ENCODE measurements around the gene KSR2. TPM values are rescaled to one million over a fixed set of nuclear protein-coding genes. Genes with fewer than 3 reads are reported as not detected.

Gene KSR2
- total RNA-seq, 2 experiments from 2014 or later, result 0.03 to 0.15 TPM

DNA sequence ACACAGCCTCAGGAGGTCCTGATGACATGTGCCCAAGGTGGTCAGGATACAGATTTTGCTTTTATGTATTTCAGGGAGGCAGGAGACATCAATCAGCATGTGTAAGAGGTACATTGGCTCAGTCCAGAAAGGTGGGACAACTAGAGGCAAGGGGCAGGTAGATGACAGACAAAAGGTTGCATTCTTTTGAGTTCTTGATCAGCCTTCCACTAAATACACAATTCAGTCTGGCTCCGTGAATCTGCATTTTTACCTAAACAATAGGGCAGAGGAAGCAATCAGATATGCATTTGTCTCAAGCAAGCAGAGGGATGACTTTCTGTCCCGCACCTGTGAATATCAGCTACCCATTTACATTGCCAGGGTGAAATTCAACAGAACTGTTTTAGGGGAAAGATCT lies 178.6 kb downstream of the KSR2 start:
- ChIA-PET CTCF (ENCODE audit: unreplicated experiment) (no interaction called here), POLR2A (no interaction called here)
- TF ChIP-seq EZH2phosphoT487 (IDR thresholded peaks at IDR 0.05; ENCODE audit: borderline replicate concordance, low read depth, low read length) (no peak), CTCF (conservative IDR thresholded peaks at IDR 0.05; ENCODE audit: low read length) (no peak)
- Histone ChIP-seq H3K9me2 (ENCODE audit: insufficient read depth, low read length) (no peaks in the 10 kb centered on the region), H3K4me2 (ENCODE audit: low read length) (no peak overlapping the region), H3K4me3 (ENCODE audit: low read depth, low read length, poor library complexity, severe bottlenecking) (no peak overlapping the region), H3K4me1 (ENCODE audit: insufficient read depth, low read length, poor library complexity, severe bottlenecking) (no peaks in the 10 kb centered on the region), H3K27ac (ENCODE audit: low read depth, low read length, poor library complexity, severe bottlenecking) (no peak overlapping the region), H2AFZ (ENCODE audit: low read length) (no peak overlapping the region), H4K20me1 (ENCODE audit: insufficient read depth, low read length) (no peaks in the 10 kb centered on the region), H3K36me3 (ENCODE audit: insufficient read depth, low read length) (no peaks in the 10 kb centered on the region), H3K9me3 (ENCODE audit: low read length) (no peaks in the 10 kb centered on the region; the same call in 1 of the 2 replicates), H3K79me2 (ENCODE audit: insufficient read depth, low read depth, low read length) (no peaks in the 10 kb centered on the region)
- DNase-seq (ENCODE audit: low spot score), result no peak
- intact Hi-C loops (cut with micrococcal nuclease; ENCODE audit: unreplicated experiment), result no loop called here
- no TSS peak for BruUV-seq (replicated peaks)

DNA sequence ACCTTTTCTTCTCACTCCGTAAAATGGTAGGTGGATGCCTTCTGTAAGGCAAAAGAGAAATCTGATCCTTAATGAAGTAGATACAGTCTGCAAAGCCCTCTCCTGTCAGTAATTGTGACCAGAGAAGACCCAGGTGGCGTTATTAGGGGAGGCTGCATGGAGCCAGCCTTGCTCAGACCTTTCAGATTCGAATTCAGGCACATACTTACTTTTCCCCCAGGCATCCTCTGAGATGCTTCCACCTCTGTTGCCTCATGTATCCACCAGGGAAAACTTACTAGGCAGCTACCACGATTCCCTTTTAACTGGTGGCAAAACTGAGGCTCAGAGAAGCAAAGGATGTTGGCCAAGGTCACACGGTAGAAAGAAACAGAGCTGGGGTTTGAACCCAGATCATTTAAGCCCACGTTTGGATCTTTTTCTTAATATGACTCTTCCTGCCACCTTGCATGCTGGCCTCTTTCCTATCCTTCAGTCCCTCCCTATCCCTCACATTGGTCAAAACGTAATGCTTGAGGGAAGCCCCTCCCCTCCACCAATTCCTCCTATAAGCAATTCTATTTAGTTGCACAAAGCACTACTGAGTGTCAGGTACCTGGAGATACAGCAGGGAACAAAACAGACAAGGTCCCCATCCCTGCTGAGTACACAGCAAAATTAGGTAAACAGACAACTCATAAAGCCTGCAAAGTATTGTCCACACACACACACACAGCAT lies 179.4 kb downstream of the KSR2 start:
- no peak for TF ChIP-seq CTCF (conservative IDR thresholded peaks at IDR 0.05; ENCODE audit: low read length)
- TF ChIP-seq EZH2phosphoT487 (IDR thresholded peaks at IDR 0.05; ENCODE audit: borderline replicate concordance, low read depth, low read length), result no peak
- intact Hi-C loops (cut with micrococcal nuclease; ENCODE audit: unreplicated experiment), result no loop called here
- no peak overlapping the region for H3K4me2 ChIP-seq (ENCODE audit: low read length)
- H3K27ac ChIP-seq (ENCODE audit: low read depth, low read length, poor library complexity, severe bottlenecking), result no peak overlapping the region
- no peaks in the 10 kb centered on the region for H3K9me2 ChIP-seq (ENCODE audit: insufficient read depth, low read length)
- no TSS peak for BruUV-seq (replicated peaks)
- no peak for DNase-seq (ENCODE audit: low spot score)
- H4K20me1 ChIP-seq (ENCODE audit: insufficient read depth, low read length), result no peaks in the 10 kb centered on the region
- H2AFZ ChIP-seq (ENCODE audit: low read length), result no peak overlapping the region
- CTCF ChIA-PET (ENCODE audit: unreplicated experiment), result no interaction called here
- H3K79me2 ChIP-seq (ENCODE audit: insufficient read depth, low read depth, low read length), result no peaks in the 10 kb centered on the region
- H3K4me3 ChIP-seq (ENCODE audit: low read depth, low read length, poor library complexity, severe bottlenecking), result no peak overlapping the region
- no peaks in the 10 kb centered on the region; the same call in 1 of the 2 replicates for H3K9me3 ChIP-seq (ENCODE audit: low read length)
- POLR2A ChIA-PET, result interaction anchor here (0.6 kb wide), 1 partner anchor 113 kb away, joined by 3 read pairs; no protein-coding TSS in a partner anchor
- no peaks in the 10 kb centered on the region for H3K4me1 ChIP-seq (ENCODE audit: insufficient read depth, low read length, poor library complexity, severe bottlenecking)
- H3K36me3 ChIP-seq (ENCODE audit: insufficient read depth, low read length), result no peaks in the 10 kb centered on the region

DNA sequence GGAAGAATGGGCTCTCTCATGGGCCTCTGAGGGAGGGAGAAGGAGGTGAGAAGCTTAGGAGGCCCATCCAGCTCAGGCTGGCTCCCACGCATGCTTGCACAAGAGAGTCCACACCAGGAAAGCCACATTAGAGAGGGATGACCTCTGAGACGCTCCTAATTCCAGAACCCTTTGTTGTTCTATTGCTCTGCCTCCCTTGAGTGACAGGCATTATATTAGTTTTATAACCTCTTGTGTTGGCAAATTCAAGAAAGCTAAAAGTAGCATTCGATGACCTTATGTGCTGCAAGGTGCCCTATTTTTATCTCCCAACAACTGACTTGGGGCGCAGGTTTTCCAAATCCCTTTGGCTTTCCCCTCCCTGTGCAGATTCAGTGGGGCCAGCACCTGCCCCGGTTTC lies 190.1 kb downstream of the KSR2 start:
- Histone ChIP-seq H2AFZ (ENCODE audit: low read length) (no peak overlapping the region), H3K4me3 (ENCODE audit: low read depth, low read length, poor library complexity, severe bottlenecking) (no peak overlapping the region), H4K20me1 (ENCODE audit: insufficient read depth, low read length) (no peaks in the 10 kb centered on the region), H3K79me2 (ENCODE audit: insufficient read depth, low read depth, low read length) (no peaks in the 10 kb centered on the region), H3K9me2 (ENCODE audit: insufficient read depth, low read length) (no peaks in the 10 kb centered on the region), H3K9me3 (ENCODE audit: low read length) (no peaks in the 10 kb centered on the region), H3K36me3 (ENCODE audit: insufficient read depth, low read length) (no peaks in the 10 kb centered on the region), H3K27ac (ENCODE audit: low read depth, low read length, poor library complexity, severe bottlenecking) (no peak overlapping the region), H3K4me2 (ENCODE audit: low read length) (no peak overlapping the region), H3K4me1 (ENCODE audit: insufficient read depth, low read length, poor library complexity, severe bottlenecking) (no peaks in the 10 kb centered on the region)
- TF ChIP-seq CTCF (conservative IDR thresholded peaks at IDR 0.05; ENCODE audit: low read length), result no peak
- TF ChIP-seq EZH2phosphoT487 (IDR thresholded peaks at IDR 0.05; ENCODE audit: borderline replicate concordance, low read depth, low read length), result no peak
- POLR2A ChIA-PET, result no interaction called here
- DNase-seq (ENCODE audit: low spot score), result no peak
- intact Hi-C loops (cut with micrococcal nuclease; ENCODE audit: unreplicated experiment), result no loop called here
- CTCF ChIA-PET (ENCODE audit: unreplicated experiment), result no interaction called here
- no TSS peak for BruUV-seq (replicated peaks)

Measured in OCI-LY7 (cell line).